GM19455 (cell line): ENCODE results near the gene PNPLA1.

Experiments
- ATAC-seq: cut with Tn5 transposase; IDR thresholded peaks from one replicate; pipeline ENCODE4 v1.9.1; 2021; ENCODE audit not compliant: unreplicated experiment

PNPLA1 gene

GRCh38 chr6:36352477-36353157 is 82.8 kb downstream of the PNPLA1 start:
- no peak for ATAC-seq

- no peak for ATAC-seq
Measured at GRCh38 chr6:36353411-36353915, 83.6 kb downstream of the PNPLA1 start.

DNA sequence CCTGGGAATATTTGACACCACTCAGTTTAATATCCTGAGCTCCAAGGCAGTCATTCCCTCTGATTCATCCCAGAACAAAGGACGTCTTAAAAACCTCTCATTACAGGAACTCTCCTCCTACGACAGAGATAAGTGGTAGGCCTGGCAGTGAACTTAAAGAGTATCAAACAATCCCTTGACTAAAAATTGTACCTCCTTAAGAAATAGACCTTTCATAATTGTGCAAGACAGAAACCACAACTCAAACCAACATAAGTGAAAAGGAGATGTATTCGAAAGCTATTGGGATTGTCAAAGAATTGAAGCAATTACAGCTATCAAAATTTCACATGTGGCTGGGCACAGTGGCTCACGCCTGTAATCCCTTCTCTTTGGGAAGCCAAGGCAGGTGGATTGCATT is 86.0 kb downstream of the PNPLA1 start:
- ATAC-seq, result no peak

GRCh38 chr6:36357872-36358225 is 88.0 kb downstream of the PNPLA1 start:
- no peak for ATAC-seq
